WI38 (cell line): Measurements from ENCODE around the gene CACNA2D3.

Experiments
- H3K4me3 ChIP-seq: 2 replicates; pipeline ENCODE4 v1.5.1; 2011; ENCODE audit warnings: low read depth, mild to moderate bottlenecking, control low read depth, low read length
- CTCF ChIP-seq: IDR thresholded peaks from 2 replicates; pipeline ENCODE4 v1.5.1; 2012; ENCODE audit warnings: low read depth, mild to moderate bottlenecking, control low read depth, low read length

The CACNA2D3 gene

GRCh38 chr3:55065331-55065730 lies 943.0 kb downstream of the CACNA2D3 start:
- TF ChIP-seq CTCF, result no peak
- H3K4me3 ChIP-seq, result no peak overlapping the region

GRCh38 chr3:55066551-55067047 lies 944.2 kb downstream of the CACNA2D3 start:
- no peak for TF ChIP-seq CTCF
- H3K4me3 ChIP-seq, result no peak overlapping the region

- H3K4me3 ChIP-seq, result no peak overlapping the region
- TF ChIP-seq CTCF, result no peak
These were observed 947.6 kb downstream of the CACNA2D3 start for GRCh38 chr3:55069950-55070349.

GRCh38 chr3:55074796-55075195 lies 952.4 kb downstream of the CACNA2D3 start:
- H3K4me3 ChIP-seq, result no peak overlapping the region
- TF ChIP-seq CTCF, result no peak

- no peak for TF ChIP-seq CTCF
- no peak overlapping the region for H3K4me3 ChIP-seq
These were observed 953.5 kb downstream of the CACNA2D3 start for GRCh38 chr3:55075846-55076245.

GRCh38 chr3:55077726-55078125 lies 955.4 kb downstream of the CACNA2D3 start:
- no peak overlapping the region for H3K4me3 ChIP-seq
- TF ChIP-seq CTCF, result no peak

- no peak for TF ChIP-seq CTCF
These were observed 956.5 kb downstream of the CACNA2D3 start for GRCh38 chr3:55078876-55079275.

More at GRCh38 chr3:55078876-55079275, 956.5 kb downstream of the CACNA2D3 start:
- no peak overlapping the region for H3K4me3 ChIP-seq
